Adrenal gland (tissue), 12 donors: ENCODE data around the gene POU6F1. TPM values are rescaled to one million over a fixed set of nuclear protein-coding genes. Genes with fewer than 3 reads are reported as not detected.

Source experiments
- DNase-seq, 7 donors: peaks; one replicate each; pipeline ENCODE4 v3.0.0-alpha.2; 2019 to 2020
- H3K27ac ChIP-seq, 5 donors: fragments of 200-600 bp; sonication (generic) in 4 of 5; 1 replicate in 3 of 5; 2 replicates in 2 of 5; pipeline versions ENCODE4 v1.5.1 to v1.8.0; 2016 to 2020; ENCODE audit warnings: mild to moderate bottlenecking in 1 of 5
- H3K27me3 ChIP-seq: fragments of 200-600 bp; 2 replicates; pipeline ENCODE4 v1.8.0; 2021
- H3K36me3 ChIP-seq, 2 donors: fragments of 200-600 bp; replicated peaks in 1 of 2; 1 replicate in 1 of 2; 2 replicates in 1 of 2; pipeline versions ENCODE4 v1.5.1 to v1.8.0; 2018 to 2022
- H3K4me1 ChIP-seq, 2 donors: fragments of 200-600 bp; replicated peaks in 1 of 2; 1 replicate in 1 of 2; 2 replicates in 1 of 2; pipeline versions ENCODE4 v1.5.1 to v1.8.0; 2018 to 2021
- H3K4me3 ChIP-seq, 4 donors: fragments of 200-600 bp; sonication (generic) in 3 of 4; one replicate each; pipeline ENCODE4 v1.5.1; 2016 to 2018
- H3K9me3 ChIP-seq, 3 donors: fragments of 200-600 bp; sonication (generic) in 1 of 3; replicated peaks in 1 of 3; 1 replicate in 2 of 3; 2 replicates in 1 of 3; pipeline versions ENCODE4 v1.5.1 to v1.8.0; 2016 to 2021
- CTCF ChIP-seq, 6 experiments: fragments of 450-650 bp in 4 of 6; fragments of 200-600 bp in 2 of 6; sonication (generic) in 1 of 6; IDR thresholded peaks; 1 replicate in 5 of 6; 2 replicates in 1 of 6; pipeline versions ENCODE4 v1.5.1 to v1.8.0; 2016 to 2021; ENCODE audit warnings: antibody characterized with exemption in 6 of 6, mild to moderate bottlenecking in 2 of 6, moderate library complexity in 1 of 6
- POLR2A ChIP-seq, 2 donors: fragments of 450-650 bp; IDR thresholded peaks; one replicate each; pipeline ENCODE4 v1.6.1; 2017; ENCODE audit warnings: antibody characterized with exemption in 2 of 2, mild to moderate bottlenecking in 2 of 2, moderate library complexity in 1 of 2
- WGBS, 4 donors: extraction: QIAGEN DNeasy Blood & Tissue Kit in 2 of 4; methylation state at CpG; one replicate each; pipeline versions ENCODE4 v1.1.5 to v1.1.7; 2013 to 2017; 5-methylcytosine and 5-hydroxymethylcytosine counted together
- intact Hi-C, 2 donors: fragments of 100-400 bp; cut with DNase I; formaldehyde crosslinking; loops; one replicate each; pipeline versions ENCODE4 v1.14.1 to v1.15.0; 2022 to 2023
- polyA plus RNA-seq, 3 donors: library from polyadenylated mRNA; stranded (reverse); fragments of 200-250 nt in 2 of 3; fragments of 350-450 nt in 1 of 3; fragmentation: Illumina TruSeq in 1 of 3; extraction: RNeasy Lipid Tissue Mini Kit (QIAGEN cat#74804) in 1 of 3; gene quantifications; one replicate each; pipeline ENCODE4 v1.2.3, GENCODE V29; 2013 to 2014
- total RNA-seq, 9 donors: library from RNA; depleted of rRNA in 4 of 9; stranded (reverse); fragments of >200 nt in 4 of 9; fragments of 120-200 nt in 1 of 9; fragmentation: NEBNext Ultra II Directional in 1 of 9; extraction: Animal tissue kit (Norgen Biotek cat#: 25700) in 1 of 9; gene quantifications; one replicate each; pipeline versions ENCODE4 v1.1.0 to v1.2.4, GENCODE V29; 2013 to 2023
- donor health status: healthy with polysubstance abuse.
- donor health status: Bipolar disorder and iron deficiency.
- donor health status: DM: yes; HTN: yes; CAD: no.
- donor health status: DM: no; HTN: no; CAD: no.
- donor health status: DM: no; HTN: no; CAD: no.
- donor health status: DM: yes; HTN: yes; CAD: no.

The POU6F1 gene
- total and polyA plus RNA-seq, 12 donors = 2.2 to 19.3 (median 10.6) TPM

GRCh38 chr12:51200806-51201205 is 17.1 kb downstream of the POU6F1 start:
- no peak for DNase-seq
- no peaks in the 10 kb centered on the region for H3K27me3 ChIP-seq
- TF ChIP-seq CTCF (IDR thresholded peaks at IDR 0.05) (no peak), POLR2A (IDR thresholded peaks at IDR 0.05) (no peak)
- H3K4me1 ChIP-seq = no peaks in the 10 kb centered on the region
- H3K27ac ChIP-seq = no peak overlapping the region
- WGBS, 4 donors = 92 to 97% (median 93%) methylated on average over 8 to 9 of the region's 9 CpGs
- H3K36me3 ChIP-seq = no peaks in the 10 kb centered on the region
- no peak overlapping the region for H3K4me3 ChIP-seq
- H3K9me3 ChIP-seq = no peaks in the 10 kb centered on the region
- intact Hi-C loops = no loop called here

- intact Hi-C loops = no loop called here
- Histone ChIP-seq H3K4me1 (no peaks in the 10 kb centered on the region), H3K4me3 (no peak overlapping the region), H3K36me3 (no peaks in the 10 kb centered on the region), H3K9me3 (no peaks in the 10 kb centered on the region), H3K27me3 (no peaks in the 10 kb centered on the region), H3K27ac (no peak overlapping the region)
- TF ChIP-seq CTCF (IDR thresholded peaks at IDR 0.05) (no peak), POLR2A (IDR thresholded peaks at IDR 0.05) (no peak)
- WGBS, 4 donors = 78 to 94% (median 91%) methylated on average over 3 to 7 of the region's 7 CpGs
- no peak for DNase-seq
Observed at GRCh38 chr12:51200156-51200555, 17.7 kb downstream of the POU6F1 start.

- H3K9me3 ChIP-seq = no peaks in the 10 kb centered on the region
- H3K27ac ChIP-seq = no peak overlapping the region
- no peaks in the 10 kb centered on the region for H3K36me3 ChIP-seq
- H3K4me1 ChIP-seq = no peaks in the 10 kb centered on the region
- TF ChIP-seq POLR2A (IDR thresholded peaks at IDR 0.05) (no peak), CTCF (IDR thresholded peaks at IDR 0.05) (no peak)
- H3K4me3 ChIP-seq = no peak overlapping the region
- 89 to 97% (median 93%) methylated on average over 7 to 10 of the region's 10 CpGs for WGBS, 4 donors
- DNase-seq = no peak
- no peaks in the 10 kb centered on the region for H3K27me3 ChIP-seq
- intact Hi-C loops = no loop called here
Observed at GRCh38 chr12:51199366-51199945, 18.4 kb downstream of the POU6F1 start.

GRCh38 chr12:51198568-51199365 is 19.1 kb downstream of the POU6F1 start:
- no peak for DNase-seq
- Histone ChIP-seq H3K27me3 (no peaks in the 10 kb centered on the region), H3K36me3 (no peaks in the 10 kb centered on the region), H3K27ac (no peak overlapping the region), H3K4me3 (no peak overlapping the region), H3K4me1 (no peaks in the 10 kb centered on the region), H3K9me3 (no peaks in the 10 kb centered on the region)
- WGBS, 4 donors = 80 to 89% (median 84%) methylated on average over 9 to 16 of the region's 16 CpGs
- TF ChIP-seq CTCF (IDR thresholded peaks at IDR 0.05) = no peak
- no peak for TF ChIP-seq POLR2A (IDR thresholded peaks at IDR 0.05)
- intact Hi-C loops = no loop called here
